CD4-positive, alpha-beta T cell treated with Interleukin-12 subunit alpha and Interleukin-12 subunit beta, for 1 hour (primary cell): ENCODE data around the gene TDRKH.

Experiments used
- DNase-seq: peaks from one replicate; pipeline ENCODE4 v3.0.0-alpha.2; 2020

TDRKH gene

DNA sequence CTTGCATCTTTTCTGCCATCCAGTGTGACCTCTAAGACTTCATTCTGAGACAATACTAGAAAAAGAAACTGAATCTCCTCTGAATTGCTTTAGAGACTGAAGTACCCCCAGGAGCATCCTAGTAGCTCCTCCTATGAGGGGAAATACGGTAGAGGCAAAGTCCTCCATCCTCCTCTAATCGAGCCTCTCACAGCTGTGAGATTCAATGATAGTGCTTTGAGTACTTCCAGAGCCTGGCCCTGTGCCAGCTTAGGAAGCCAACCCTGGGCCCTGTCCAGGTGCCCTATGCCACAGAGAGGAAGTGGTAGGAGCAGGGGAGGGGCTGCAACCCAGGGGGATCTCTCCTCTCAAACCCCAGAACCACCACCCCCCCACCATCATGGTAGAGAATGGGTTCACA lies 30.6 kb upstream of the TDRKH start:
- peak; percentile 41 for DNase-seq

DNA sequence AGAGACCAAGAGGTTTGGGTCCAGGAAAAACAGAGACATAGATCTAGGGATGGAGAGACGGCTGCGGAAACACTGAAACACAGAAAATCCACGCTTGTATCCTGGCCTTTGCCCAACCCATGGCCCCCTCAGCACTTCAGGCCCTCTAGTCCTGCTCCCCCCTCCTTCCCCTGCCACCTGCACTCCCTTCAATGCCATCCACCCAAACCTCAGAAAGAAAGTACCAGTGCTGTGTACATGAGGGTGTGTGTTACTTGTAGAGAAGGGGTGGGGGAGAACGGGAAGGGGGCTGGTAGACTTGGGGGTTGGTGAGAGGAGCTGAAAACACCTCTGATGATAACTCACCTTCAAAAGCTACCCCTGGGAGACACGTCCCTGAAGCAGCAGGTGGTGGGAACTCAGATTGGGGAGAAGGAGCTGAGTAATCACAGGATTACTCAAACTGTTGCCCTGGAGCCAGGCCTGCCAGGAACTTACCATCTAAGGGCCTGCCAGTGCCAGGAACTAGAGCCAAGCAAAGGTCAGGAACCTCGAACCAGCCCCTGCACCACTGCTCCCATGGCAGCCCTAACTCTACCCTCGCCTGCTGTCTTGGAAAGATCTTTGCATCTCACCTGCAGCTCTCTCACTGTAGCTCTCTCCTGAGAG lies 29.8 kb upstream of the TDRKH start:
- DNase-seq = no peak

DNA sequence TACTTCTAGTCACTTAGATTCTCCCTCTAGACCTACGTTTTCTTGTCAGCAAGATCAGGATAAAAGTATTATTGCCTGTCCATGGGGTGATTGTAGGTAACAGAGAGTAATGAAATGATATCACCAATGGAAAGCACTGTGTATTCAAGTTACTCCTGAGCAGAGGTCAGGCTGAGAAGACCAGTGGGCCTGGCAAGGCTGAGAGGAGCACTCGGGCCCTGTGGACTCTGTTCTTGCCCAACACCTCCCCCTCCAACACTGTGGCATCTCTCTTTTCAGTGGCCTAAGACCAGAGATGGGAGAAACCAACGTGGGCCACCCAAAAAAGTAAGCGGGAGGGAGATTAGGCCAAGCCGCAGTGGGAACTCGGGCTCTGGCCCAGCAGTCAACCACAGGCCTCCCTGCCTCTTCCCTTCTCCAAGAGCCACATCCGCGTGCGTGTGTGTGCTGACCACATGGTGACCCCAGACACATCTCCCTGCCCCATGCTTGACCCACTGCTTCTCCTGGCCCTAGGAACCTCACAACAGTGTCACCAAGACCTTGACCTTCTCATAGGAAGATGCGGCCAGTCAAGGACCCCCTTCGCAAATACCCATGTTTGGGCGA lies 29.0 kb upstream of the TDRKH start:
- no peak for DNase-seq

- no peak for DNase-seq
Observed at GRCh38 chr1:151817353-151817730, 27.0 kb upstream of the TDRKH start.

DNA sequence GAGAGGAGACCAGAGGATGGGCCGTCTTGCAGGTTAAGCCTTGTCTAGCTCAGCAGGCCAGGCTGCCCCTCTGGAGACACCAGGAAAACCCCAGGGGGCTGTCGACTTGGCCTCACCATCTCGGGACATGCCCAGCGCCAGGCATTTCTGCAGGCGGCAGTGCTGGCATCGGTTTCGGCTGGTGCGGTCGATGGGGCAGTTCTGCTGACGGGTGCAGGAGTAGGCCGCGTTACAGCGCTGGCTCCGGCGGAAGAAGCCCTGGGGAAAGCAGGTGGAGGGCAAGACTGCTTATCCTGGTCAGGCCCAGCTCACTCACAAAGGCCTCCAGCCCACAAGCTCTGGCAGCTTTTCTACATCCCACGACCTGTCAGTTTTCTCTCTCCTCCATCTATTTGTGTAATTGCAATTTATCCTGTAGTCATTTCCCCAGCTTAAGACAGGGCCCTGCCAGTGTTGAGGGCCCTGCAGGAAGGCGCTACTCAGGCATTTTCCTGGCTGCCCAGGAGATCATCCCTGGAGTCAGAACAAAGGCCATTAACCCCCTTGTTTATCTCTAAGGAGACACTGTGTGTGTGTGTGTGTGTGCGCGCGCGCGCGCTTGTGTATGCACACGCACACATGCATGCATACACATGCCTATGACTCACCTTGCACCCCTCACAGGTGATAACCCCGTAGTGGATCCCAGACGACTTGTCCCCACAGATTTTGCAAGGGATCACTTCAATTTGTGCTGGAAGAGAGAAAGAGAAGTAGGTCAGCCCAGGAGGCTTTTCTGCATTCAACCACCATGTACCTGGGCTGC lies 26.4 kb upstream of the TDRKH start:
- no peak for DNase-seq

DNA sequence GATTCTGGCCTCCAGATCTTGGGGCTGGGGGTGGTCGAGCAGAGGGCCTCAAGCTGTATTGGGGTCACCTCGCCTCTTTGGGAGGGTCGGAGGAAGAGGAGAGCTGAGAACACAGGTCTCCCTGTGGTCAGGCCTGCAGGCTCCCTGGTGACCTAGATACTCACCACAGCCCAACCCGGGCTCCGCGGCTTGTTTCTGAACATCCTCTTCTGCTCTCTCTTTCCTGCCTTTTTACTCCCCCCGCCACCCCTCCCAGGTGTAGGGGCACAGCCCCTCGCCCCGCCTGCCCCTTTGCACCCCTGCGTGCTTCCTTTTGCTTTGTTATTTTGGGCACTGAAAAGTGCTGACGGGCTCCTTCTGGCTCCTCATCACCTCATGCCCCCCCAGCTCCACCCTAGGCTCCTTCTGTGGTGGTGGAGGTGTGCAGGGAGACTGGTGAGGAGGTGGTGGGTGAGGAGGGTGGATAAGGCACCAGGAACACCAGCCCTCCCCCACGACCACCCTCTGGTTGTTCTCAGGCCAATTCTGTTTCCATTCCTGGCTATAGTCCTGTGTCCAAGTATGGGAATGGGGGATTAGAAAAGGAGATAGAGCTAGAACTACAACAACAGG lies 25.5 kb upstream of the TDRKH start:
- peak; percentile 63 for DNase-seq

- no peak for DNase-seq
Observed at GRCh38 chr1:151814971-151815545, 24.8 kb upstream of the TDRKH start.

DNA sequence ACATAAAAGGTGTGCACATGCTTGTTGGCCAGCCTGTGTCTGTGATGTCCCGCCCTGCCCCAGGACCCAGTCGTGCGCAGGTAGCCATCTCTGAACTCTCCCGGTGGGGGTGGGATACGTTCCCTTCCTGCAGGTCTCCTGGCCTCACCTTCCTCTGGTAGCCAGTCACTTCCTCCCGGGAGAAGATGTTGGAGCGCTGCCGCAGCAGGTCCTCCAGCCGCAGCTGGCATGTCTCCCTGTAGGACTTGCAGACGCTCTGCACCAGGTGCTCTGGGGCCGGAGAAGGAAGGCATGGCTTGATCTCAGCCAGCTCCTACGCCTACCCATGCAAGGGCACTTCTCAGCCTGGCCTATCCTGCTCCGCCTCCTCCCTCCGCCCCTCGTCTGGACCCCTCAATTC lies 24.1 kb upstream of the TDRKH start:
- DNase-seq = no peak

GRCh38 chr1:151813271-151813977 lies 23.1 kb upstream of the TDRKH start:
- no peak for DNase-seq

GRCh38 chr1:151811181-151811580 lies 20.9 kb upstream of the TDRKH start:
- DNase-seq = no peak

- no peak for DNase-seq
Observed at GRCh38 chr1:151809985-151810556, 19.8 kb upstream of the TDRKH start.

GRCh38 chr1:151809290-151809984 lies 19.1 kb upstream of the TDRKH start:
- DNase-seq = no peak

DNA sequence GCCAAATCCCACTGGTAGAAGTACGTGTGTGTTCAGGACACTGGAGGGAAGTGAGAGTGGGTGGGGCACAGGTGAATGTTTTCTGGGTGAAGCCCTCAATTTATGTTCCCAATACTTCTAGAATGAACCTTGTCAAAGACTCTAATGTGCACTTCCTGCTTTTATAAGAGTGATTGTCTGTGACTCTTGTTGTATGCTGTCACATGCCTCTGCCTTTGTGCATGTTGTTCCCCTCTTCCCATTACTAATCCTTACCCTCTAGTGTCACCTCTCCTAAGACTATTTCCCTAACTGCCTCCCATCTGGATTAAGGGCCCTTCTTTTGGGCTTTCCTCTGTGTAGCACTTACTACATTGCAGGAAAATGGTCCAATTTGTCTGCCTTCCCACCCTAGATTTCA lies 17.5 kb upstream of the TDRKH start:
- no peak for DNase-seq

DNA sequence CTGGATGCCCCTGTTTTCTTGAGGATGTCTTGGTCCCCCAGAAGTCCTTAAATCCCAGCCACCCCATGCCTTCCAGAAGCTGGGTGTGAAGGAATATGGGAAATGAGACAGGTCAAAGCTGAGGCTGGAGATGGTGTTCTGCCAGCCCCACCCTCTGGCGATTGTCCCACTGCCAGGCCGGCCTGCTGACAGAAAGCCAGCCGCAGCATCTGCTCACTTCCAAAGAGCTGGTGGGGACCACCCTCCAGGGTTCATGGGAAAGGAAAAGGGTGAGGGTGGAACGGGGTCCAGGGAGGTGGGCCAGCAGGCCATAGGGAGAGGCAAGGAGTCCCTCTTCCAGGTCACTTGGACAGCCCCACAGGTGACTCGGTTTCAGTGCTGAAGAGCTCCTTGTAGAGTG lies 16.8 kb upstream of the TDRKH start:
- DNase-seq = no peak

DNA sequence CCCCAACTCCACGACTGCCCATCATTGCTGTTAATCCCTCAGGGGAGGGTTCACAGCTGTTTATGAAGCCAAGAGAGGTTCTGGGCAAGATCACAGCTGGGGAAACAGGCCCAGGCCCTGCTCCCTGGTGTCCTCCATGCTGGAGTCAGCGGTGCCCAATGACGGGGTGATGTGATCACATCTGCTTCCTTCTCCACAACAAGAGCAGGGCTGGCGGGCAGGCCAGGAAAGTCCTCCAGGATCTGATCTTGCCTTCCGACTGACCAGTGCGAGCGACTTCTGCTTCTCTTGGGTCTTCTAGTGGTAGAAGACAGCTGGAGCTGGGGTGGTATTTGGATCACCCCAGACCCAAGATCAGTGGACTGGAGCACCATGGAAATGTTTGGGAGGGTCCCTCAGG lies 15.9 kb upstream of the TDRKH start:
- no peak for DNase-seq

DNA sequence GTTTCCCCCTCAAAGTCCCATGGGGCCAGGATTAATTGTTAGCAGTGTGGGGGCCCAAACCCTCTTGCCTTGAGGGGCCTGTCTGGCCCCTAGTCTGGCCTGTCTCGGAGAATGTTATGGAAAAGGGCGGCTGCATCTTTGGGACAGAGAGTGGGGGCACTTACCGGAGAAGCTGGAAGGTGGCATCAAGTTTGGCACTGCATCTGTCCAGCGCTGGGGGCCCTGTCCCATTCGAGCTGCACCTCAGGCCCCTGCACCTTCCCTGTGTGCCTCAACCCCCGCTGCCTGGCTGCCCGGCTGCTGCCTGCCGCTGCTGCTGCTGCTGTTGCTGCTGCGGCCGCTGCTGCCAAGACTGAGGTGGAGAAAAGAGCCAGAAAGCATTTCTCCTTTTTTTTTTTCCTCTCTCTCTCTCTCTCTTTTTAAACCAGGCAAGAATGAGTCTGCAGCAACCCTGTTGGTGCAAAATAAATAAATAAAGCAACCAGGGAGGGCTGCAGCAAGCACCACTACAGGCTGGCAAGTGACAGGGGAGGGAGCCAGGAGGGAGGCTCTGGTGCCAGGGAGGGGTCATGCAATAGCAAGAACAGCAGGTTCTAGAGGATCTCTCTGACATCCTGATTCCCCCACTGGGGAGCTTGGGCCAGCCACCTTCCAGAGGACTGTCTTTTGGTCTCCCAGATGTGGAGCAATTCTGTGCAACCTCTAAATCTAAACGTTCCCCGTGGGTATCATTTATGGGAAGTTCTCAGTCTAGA lies 14.9 kb upstream of the TDRKH start, which contains the start of gene LINGO4:
Gene LINGO4, minus strand, starts transcription at position 354 of the 755 bp plus-strand sequence. CDS start 2,715 bp downstream, outside the sequence.
- no peak for DNase-seq

DNA sequence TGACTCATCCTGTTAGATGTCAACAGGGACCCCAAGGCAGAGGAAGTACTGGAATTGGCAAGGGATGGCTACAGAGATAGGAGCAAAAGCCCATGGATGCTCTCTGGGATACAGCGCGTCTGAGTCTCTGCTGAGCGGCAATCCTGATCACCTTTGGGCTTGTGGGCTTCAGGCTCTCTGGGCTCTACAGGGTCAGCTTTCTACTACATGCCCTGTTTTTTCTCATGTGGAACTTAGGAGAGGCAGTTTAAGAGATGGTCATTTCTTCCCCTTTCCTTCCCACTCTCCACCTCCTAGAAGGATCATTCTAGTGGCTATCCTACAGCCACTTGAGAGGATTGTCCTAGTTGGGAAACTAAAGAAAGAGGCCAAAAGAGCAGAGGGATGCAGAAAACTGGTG lies 13.6 kb upstream of the TDRKH start:
- no peak for DNase-seq

DNA sequence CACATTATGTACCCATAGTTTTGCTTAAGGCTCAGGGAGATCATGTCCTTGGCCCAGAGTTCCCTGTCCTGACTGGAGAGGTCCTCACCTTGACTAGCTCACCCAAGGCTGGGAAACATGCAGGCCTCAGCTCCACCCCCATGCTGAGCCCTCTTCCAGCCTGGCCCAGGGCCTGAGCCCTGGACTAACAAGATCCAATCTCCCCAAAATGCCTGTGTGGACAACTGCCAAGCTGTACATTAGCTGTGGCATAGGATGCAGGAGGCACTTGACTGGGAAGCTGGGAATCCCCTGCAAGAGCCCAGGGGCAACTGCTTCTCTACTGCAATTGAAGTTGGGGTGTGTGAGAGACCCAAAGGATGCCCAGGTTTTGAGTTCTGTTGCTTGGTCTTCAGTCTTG lies 12.9 kb upstream of the TDRKH start:
- DNase-seq = no peak

- no peak for DNase-seq
Observed at GRCh38 chr1:151802372-151802771, 12.1 kb upstream of the TDRKH start.

- DNase-seq = no peak
Observed at GRCh38 chr1:151801846-151802245, 11.5 kb upstream of the TDRKH start.

DNA sequence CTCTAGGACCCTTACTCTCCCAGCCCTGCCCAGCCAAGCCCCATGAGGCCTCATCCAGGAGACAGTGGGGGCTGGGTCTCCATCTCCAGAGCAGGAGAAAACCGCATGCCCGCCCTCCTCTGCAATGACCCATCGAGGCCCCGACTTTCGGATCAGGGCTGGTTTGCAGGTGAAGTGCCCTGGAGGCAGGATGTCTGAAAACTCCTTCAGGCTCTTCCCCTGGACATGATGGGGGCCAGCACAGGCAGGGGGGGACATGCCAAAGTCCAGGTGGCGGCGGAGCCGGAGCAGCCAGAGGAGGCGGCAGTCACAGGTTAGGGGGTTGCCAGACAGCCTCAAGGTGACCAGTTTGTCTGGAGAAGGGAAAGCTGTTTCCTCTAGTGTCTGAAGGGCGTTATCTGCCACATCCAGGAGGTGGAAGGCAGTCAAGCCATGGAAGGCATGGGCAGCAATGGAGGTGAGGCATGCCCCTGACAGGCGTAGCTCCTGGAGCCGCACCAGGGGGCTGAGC lies 11.1 kb upstream of the TDRKH start:
- no peak for DNase-seq
